H54 (cell line): Measurements from ENCODE around the gene PTPRE.

ENCODE experiments used
- DNase-seq: peaks from one replicate; pipeline ENCODE4 v3.0.0; 2011; ENCODE audit warnings: low spot score, mixed read lengths; ENCODE audit not compliant: insufficient read length
- FAIRE-seq: peaks from 3 replicates; lab custom pipeline; 2011; peaks lifted over from hg19 to GRCh38; lab: Jason Lieb, UNC
- POLR2A ChIP-seq: IDR thresholded peaks from 2 replicates; pipeline ENCODE4 v1.6.1; 2011; ENCODE audit warnings: low read depth, mild to moderate bottlenecking, low read length

PTPRE gene

GRCh38 chr10:127889605-127890195, 17.2 kb upstream of the PTPRE start:
- FAIRE-seq (peak; percentile 79), DNase-seq (peak; percentile 32)
- TF ChIP-seq POLR2A: no peak

- no peak for TF ChIP-seq POLR2A
- DNase-seq (no peak), FAIRE-seq (no peak)
Measured at GRCh38 chr10:127890216-127890615, 16.7 kb upstream of the PTPRE start.

GRCh38 chr10:127890832-127891334, 16.0 kb upstream of the PTPRE start:
- FAIRE-seq: no peak
- no peak for DNase-seq
- no peak for TF ChIP-seq POLR2A

GRCh38 chr10:127892743-127893142, 14.2 kb upstream of the PTPRE start, which contains the start of gene CLRN3:
Gene CLRN3 (minus strand): TSS chr10:127892941. CDS start chr10:127892784, 157 bp downstream.
- DNase-seq: no peak
- FAIRE-seq: no peak
- TF ChIP-seq POLR2A: no peak

DNA sequence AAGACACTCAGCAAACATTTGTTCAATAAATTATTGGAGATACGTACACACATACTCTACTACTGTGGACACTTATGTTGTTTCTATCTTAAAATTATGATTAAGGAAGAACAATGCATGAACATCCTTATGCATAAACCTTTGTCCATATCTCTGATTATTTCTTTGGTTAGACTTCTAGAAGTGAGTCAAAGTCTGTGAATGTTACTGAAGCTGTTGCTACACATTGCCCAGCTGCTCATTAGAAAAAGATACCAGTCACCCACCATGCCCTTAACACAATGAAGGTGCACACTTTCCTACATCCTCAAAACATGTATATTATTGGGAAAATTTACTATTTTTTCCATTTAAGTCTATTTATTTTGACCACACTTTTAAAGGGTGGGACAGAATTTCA, 12.8 kb upstream of the PTPRE start:
- TF ChIP-seq POLR2A: no peak
- FAIRE-seq: no peak

DNA sequence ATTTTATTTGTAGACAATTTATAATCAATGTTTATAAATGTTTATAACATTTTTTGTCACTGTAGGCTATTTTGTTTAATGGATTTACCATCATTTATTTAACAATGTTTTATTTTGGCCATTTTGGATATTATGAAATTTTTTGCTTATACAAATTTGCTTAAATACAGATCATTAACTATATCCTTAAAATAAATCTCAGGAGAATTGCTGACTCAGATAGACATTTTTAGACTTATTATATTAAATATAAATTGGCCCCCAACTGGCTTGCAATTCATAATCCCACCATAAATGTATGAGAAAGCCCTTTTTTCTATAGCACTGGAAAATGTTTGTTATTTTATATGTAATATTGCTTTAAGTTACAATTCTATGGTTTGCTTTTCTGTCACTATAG, 10.3 kb upstream of the PTPRE start:
- FAIRE-seq: no peak
- TF ChIP-seq POLR2A: no peak

More for the DNA sequence above, 12.8 kb upstream of the PTPRE start:
- no peak for DNase-seq

DNA sequence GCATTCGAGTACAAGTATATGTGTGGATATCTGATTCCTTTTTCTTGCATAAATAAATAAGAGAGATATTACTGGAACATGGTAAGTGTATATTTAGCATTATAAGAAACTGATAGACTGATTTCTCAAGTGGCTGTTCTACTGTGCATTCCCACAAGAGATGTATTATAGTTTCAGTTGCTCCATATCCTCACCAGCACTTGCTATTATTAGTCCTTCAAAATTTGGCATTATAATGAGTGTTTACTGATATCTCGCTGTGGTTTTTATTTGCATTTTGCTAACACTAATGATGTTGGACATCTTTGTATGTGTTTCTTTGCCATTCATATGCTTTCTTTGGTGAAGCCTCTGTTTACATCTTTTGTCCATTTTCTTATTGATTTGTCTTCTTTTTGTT, 9.7 kb upstream of the PTPRE start:
- DNase-seq (no peak), FAIRE-seq (no peak)
- TF ChIP-seq POLR2A: no peak

More for the DNA sequence above, 10.3 kb upstream of the PTPRE start:
- DNase-seq: no peak

GRCh38 chr10:127899766-127900387, 7.0 kb upstream of the PTPRE start:
- no peak for DNase-seq
- FAIRE-seq: no peak
- no peak for TF ChIP-seq POLR2A

GRCh38 chr10:127903789-127904188, 3.1 kb upstream of the PTPRE start:
- no peak for DNase-seq
- no peak for FAIRE-seq
- TF ChIP-seq POLR2A: no peak

GRCh38 chr10:127904311-127905000, 2.4 kb upstream of the PTPRE start:
- no peak for FAIRE-seq

DNA sequence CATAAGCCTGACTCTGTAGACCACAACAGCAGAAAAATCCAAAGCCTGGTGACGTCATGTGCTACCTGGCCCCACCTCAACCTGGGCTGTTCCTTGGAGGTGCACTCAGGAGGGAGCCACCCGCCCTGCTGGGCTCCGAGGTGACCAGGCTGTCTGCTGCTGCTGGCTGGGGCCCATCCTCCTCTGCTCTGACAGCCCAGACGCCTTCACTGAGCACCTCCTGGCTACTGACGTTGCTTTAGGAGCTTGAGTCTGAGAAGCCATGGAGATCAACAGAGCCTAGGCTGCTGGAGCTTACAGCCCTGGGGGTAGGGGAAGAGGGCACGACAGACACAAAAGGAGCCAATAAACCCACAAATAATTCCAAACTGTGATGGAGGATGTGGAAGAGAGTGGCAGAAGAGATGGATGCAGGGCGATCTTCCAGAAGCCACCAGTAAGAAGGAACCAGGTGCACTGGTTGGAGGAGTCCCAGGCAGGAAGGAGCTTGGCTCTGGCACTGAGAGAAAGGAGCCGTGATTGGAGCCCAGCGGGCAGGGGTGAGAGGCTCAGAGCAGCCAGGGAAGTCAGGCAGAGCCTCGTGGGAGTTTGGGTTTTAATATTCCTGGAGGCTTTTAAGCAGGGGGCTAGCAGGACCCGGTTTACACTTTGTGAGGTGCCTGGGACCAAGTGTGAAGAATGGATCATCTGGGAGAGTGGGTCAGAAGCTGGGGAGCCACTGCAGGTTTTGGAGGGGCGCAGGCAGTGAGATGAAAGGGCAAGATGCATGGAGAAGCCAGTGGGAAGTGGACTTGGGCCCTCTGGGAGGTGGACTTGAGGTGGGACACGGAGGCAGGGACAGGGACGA, 1.7 kb upstream of the PTPRE start:
- DNase-seq (no peak), FAIRE-seq (no peak)
- no peak for TF ChIP-seq POLR2A

More at GRCh38 chr10:127904311-127905000, 2.4 kb upstream of the PTPRE start:
- no peak for DNase-seq
- no peak for TF ChIP-seq POLR2A

GRCh38 chr10:127905848-127906261, 1.0 kb upstream of the PTPRE start:
- DNase-seq: no peak
- no peak for TF ChIP-seq POLR2A
- no peak for FAIRE-seq

DNA sequence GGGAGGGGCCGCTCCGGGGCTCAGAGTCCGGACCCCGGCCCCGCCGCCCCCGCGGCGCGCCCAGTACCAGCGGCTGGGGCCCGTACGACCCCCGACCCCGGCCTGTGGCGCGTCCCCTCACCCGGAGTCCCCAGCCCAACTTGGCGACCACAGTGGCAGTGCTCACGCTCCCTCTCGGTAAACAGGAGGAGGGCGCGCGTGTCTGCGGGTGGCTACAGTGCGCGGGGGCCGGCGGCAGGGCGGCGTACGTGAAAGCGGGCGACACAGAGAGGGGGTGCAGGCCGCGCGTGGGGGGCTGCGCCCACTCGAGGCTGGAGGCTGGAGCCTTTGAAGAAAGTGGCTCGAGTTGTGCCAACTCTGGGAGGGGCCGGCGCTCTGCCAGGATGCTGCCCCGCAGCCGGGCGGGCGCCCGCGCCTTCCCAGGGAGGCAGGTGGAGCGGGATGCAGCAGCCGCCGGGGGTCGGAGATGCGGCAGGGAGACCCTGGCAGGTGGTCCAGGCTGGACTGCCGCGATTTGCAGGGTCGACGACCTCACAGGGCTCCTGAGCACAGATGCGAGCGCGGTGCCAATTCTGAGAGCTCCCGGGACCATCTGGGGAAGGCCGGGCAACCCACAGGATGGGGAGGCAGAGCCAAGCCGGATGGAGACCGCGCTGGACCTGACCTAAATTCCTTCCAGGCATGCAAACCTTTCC, 655 bp downstream of the PTPRE start:
- FAIRE-seq (no peak), DNase-seq (no peak)

More for the DNA sequence above, 655 bp downstream of the PTPRE start:
- TF ChIP-seq POLR2A: no peak
